Measurements from ENCODE around the gene ASCC3. TPM values are rescaled to one million over a fixed set of nuclear protein-coding genes. Genes with fewer than 3 reads are reported as not detected.
A peak's percentile ranks its signal among the peaks of the same experiment; 100 is the strongest.

The ASCC3 gene
- total and polyA plus RNA-seq, 2 of the 4 experiments (the other 2 are of a cell fraction): 25.8 to 104 TPM

- no peak overlapping the region for H2AFZ ChIP-seq (replicated peaks; ENCODE audit: low read length, poor library complexity)
- WGBS, 2 experiments (ENCODE audit: extremely low coverage in 2 of 2, insufficient read length in 1 of 2): no CpG with 5 or more reads among the region's 1 CpG
- H2AK9ac ChIP-seq (replicated peaks; ENCODE audit: low read depth, low read length, poor library complexity): no peak overlapping the region
- no peaks in the 10 kb centered on the region for H3K9me1 ChIP-seq (ENCODE audit: insufficient read depth, low read length)
- intact Hi-C loops (cut with micrococcal nuclease) (no loop called here), dilution Hi-C loops (cut with HindIII; ENCODE audit: low sequenced_read_pairs, unreplicated experiment) (no loop called here), in situ Hi-C loops (cut with MboI; ENCODE audit: low sequenced_read_pairs) (no loop called here)
- TF ChIP-seq FOS (IDR thresholded peaks at IDR 0.05; ENCODE audit: low read depth, low read length): no peak
- H3K4ac ChIP-seq (ENCODE audit: low read depth, low read length): no peak overlapping the region
- H3K14ac ChIP-seq (replicated peaks; ENCODE audit: low read depth, low read length): no peak overlapping the region
- no peak overlapping the region for H3K18ac ChIP-seq (ENCODE audit: low read depth, low read length)
- H3K56ac ChIP-seq (ENCODE audit: extremely low read depth, insufficient read depth, low read length): no peak overlapping the region
- H4K5ac ChIP-seq (ENCODE audit: low read depth, low read length): no peak overlapping the region
- H2BK15ac ChIP-seq (ENCODE audit: low read depth, low read length): no peak overlapping the region
- H3K4me2 ChIP-seq (ENCODE audit: low read depth, low read length): no peak overlapping the region
- H4K8ac ChIP-seq (ENCODE audit: low read depth in 2 of 2, low read length in 2 of 2): 0 out of 4 replicates have a peak overlapping the region, but pooled peaks of 1 of the 2 experiments have one; percentile 6
- no peak overlapping the region for H3K4me3 ChIP-seq (ENCODE audit: insufficient read depth, low read depth, low read length)
- H3K79me1 ChIP-seq (ENCODE audit: low read depth in 1 of 2, low read length in 2 of 2): no peaks in the 10 kb centered on the region; a peak in 1 of 4 replicates
- no peak for ATAC-seq (ENCODE audit: low read depth)
- no peak overlapping the region for H2AK5ac ChIP-seq (ENCODE audit: low read depth, low read length)
- H2BK20ac ChIP-seq (ENCODE audit: low read depth, low read length): no peak overlapping the region
- H4K91ac ChIP-seq (ENCODE audit: insufficient read depth, low read depth, low read length): no peak overlapping the region
- H4K20me1 ChIP-seq (ENCODE audit: insufficient read depth, low read length): no peaks in the 10 kb centered on the region; the same call in 1 of the 2 replicates
- ChIA-PET POLR2A (ENCODE audit: unreplicated experiment) (no interaction called here), CTCF (interaction anchor here (1.1 kb wide), 1 partner anchor 10 kb away, joined by 3 read pairs; no protein-coding TSS in a partner anchor)
- no peaks in the 10 kb centered on the region for H3K9me3 ChIP-seq (ENCODE audit: control insufficient read depth, insufficient read depth, low read length)
- no peak overlapping the region for H3K9ac ChIP-seq (ENCODE audit: low read depth, low read length)
- no TSS peak for BruUV-seq (replicated peaks)
- H3K4me1 ChIP-seq (ENCODE audit: control insufficient read depth, insufficient read depth, low read length): 0 out of 2 replicates have a peak, but pooled peaks cover 1% of the 10 kb centered on the region
- no peaks in the 10 kb centered on the region for H3K36me3 ChIP-seq (ENCODE audit: control insufficient read depth, insufficient read depth, low read length)
- no peak overlapping the region for H2BK120ac ChIP-seq (ENCODE audit: low read depth, low read length)
- no peak overlapping the region for H3K23ac ChIP-seq (ENCODE audit: low read depth, low read length)
- H3K27me3 ChIP-seq (ENCODE audit: control insufficient read depth, insufficient read depth, low read length): no peaks in the 10 kb centered on the region
- no peak overlapping the region for H2BK5ac ChIP-seq (ENCODE audit: low read depth, low read length, poor library complexity, severe bottlenecking)
- no peak overlapping the region for H3K27ac ChIP-seq (ENCODE audit: insufficient read depth, low read length)
- DNase-seq: no peak
These were observed 327.9 kb downstream of the ASCC3 start for GRCh38 chr6:100553243-100553642.
